Measurements from ENCODE around the gene TAS2R14. TPM values are rescaled to one million over a fixed set of nuclear protein-coding genes. Genes with fewer than 3 reads are reported as not detected.

The TAS2R14 gene
- total RNA-seq, 1 experiment from 2014 or later, result 1.3 TPM

GRCh38 chr12:10926269-10926668 is 12.8 kb downstream of the TAS2R14 start:
- no peaks in the 10 kb centered on the region for H3K27me3 Mint-ChIP-seq (ENCODE audit: low read depth)
- peaks cover 5% of the 10 kb centered on the region for H3K9me3 Mint-ChIP-seq
- H3K4me3 Mint-ChIP-seq, result no peak overlapping the region
- ATAC-seq (no peak), DNase-seq (ENCODE audit: low spot score) (no peak)
- POLR2A ChIA-PET, result no interaction called here
- no peaks in the 10 kb centered on the region for H3K4me1 Mint-ChIP-seq
- no peak overlapping the region for H3K27ac Mint-ChIP-seq
- H3K36me3 Mint-ChIP-seq, result 0 out of 2 replicates have a peak, but pooled peaks cover 3% of the 10 kb centered on the region
- CTCF ChIA-PET, result no interaction called here
- TF ChIP-seq TEAD1 (CRISPR knock-in tag; IDR thresholded peaks at IDR 0.05), result no peak
- no peak for TF ChIP-seq ZNF121 (CRISPR knock-in tag; IDR thresholded peaks at IDR 0.05)
- TF ChIP-seq TEAD4 (CRISPR knock-in tag; IDR thresholded peaks at IDR 0.05), result no peak
- no peak for TF ChIP-seq HMGA2 (CRISPR knock-in tag; IDR thresholded peaks at IDR 0.05)

GRCh38 chr12:10919809-10920208 is 19.3 kb downstream of the TAS2R14 start:
- POLR2A ChIA-PET, result no interaction called here
- H3K36me3 Mint-ChIP-seq, result 0 out of 2 replicates have a peak, but pooled peaks cover under 1% of the 10 kb centered on the region
- H3K27me3 Mint-ChIP-seq (ENCODE audit: low read depth), result no peaks in the 10 kb centered on the region
- DNase-seq (ENCODE audit: low spot score) (no peak), ATAC-seq (no peak)
- TF ChIP-seq ZNF425 (CRISPR knock-in tag; conservative IDR thresholded peaks at IDR 0.05) (no peak), E2F4 (CRISPR knock-in tag; IDR thresholded peaks at IDR 0.05; ENCODE audit: borderline replicate concordance, low read depth) (no peak), SOX15 (CRISPR knock-in tag; IDR thresholded peaks at IDR 0.05) (no peak), RORB (CRISPR knock-in tag; IDR thresholded peaks at IDR 0.05) (no peak), USF2 (CRISPR knock-in tag; IDR thresholded peaks at IDR 0.05) (no peak), MYBL2 (CRISPR knock-in tag; IDR thresholded peaks at IDR 0.05) (no peak), ZBTB43 (CRISPR knock-in tag; IDR thresholded peaks at IDR 0.05) (no peak), ATF1 (CRISPR knock-in tag; IDR thresholded peaks at IDR 0.05) (no peak), NFATC4 (CRISPR knock-in tag; IDR thresholded peaks at IDR 0.05) (no peak), NFE2L1 (CRISPR knock-in tag; IDR thresholded peaks at IDR 0.05) (no peak)
- H3K9me3 Mint-ChIP-seq, result peaks cover 10% of the 10 kb centered on the region
- no peak overlapping the region for H3K27ac Mint-ChIP-seq
- CTCF ChIA-PET, result no interaction called here
- no peak overlapping the region for H3K4me3 Mint-ChIP-seq
- H3K4me1 Mint-ChIP-seq, result peaks cover 8% of the 10 kb centered on the region

GRCh38 chr12:10910380-10910779 is 28.7 kb downstream of the TAS2R14 start:
- H3K4me3 Mint-ChIP-seq, result no peak overlapping the region
- peaks cover 4% of the 10 kb centered on the region; the same call in 1 of the 2 replicates for H3K9me3 Mint-ChIP-seq
- no peak for TF ChIP-seq CREB1 (CRISPR knock-in tag; IDR thresholded peaks at IDR 0.05)
- no peak for TF ChIP-seq EMX1 (CRISPR knock-in tag; IDR thresholded peaks at IDR 0.05)
- no peak for TF ChIP-seq MYBL2 (CRISPR knock-in tag; IDR thresholded peaks at IDR 0.05)
- TF ChIP-seq NR2C2 (CRISPR knock-in tag; IDR thresholded peaks at IDR 0.05), result no peak
- TF ChIP-seq KAT7 (CRISPR knock-in tag; IDR thresholded peaks at IDR 0.05; ENCODE audit: borderline replicate concordance), result no peak
- TF ChIP-seq ZBTB43 (CRISPR knock-in tag; IDR thresholded peaks at IDR 0.05), result no peak
- no peak for TF ChIP-seq ZNF396 (CRISPR knock-in tag; IDR thresholded peaks at IDR 0.05; ENCODE audit: borderline replicate concordance)
- no peak for TF ChIP-seq TCF7 (CRISPR knock-in tag; IDR thresholded peaks at IDR 0.05; ENCODE audit: low read depth)
- no peak for TF ChIP-seq NR3C1 (CRISPR knock-in tag; conservative IDR thresholded peaks at IDR 0.05; ENCODE audit: low read depth)
- TF ChIP-seq ZNF423 (CRISPR knock-in tag; IDR thresholded peaks at IDR 0.05), result no peak
- TF ChIP-seq ESRRA (CRISPR knock-in tag; IDR thresholded peaks at IDR 0.05; ENCODE audit: borderline replicate concordance), result no peak
- TF ChIP-seq AR (CRISPR knock-in tag; IDR thresholded peaks at IDR 0.05), result no peak

More at GRCh38 chr12:10910380-10910779, 28.7 kb downstream of the TAS2R14 start:
- ChIA-PET POLR2A (no interaction called here), CTCF (no interaction called here)
- Mint-ChIP-seq H3K4me1 (peaks cover 9% of the 10 kb centered on the region), H3K27ac (no peak overlapping the region), H3K27me3 (ENCODE audit: low read depth) (no peaks in the 10 kb centered on the region), H3K36me3 (no peaks in the 10 kb centered on the region)
- ATAC-seq (no peak), DNase-seq (ENCODE audit: low spot score) (no peak)

Measured in WTC11 (cell line).